Suprapubic skin (tissue), 4 donors: ENCODE measurements around the gene MMP19.

Experiments used
- CTCF ChIP-seq, 2 donors: fragments of 200-600 bp in 1 of 2; fragments of 450-650 bp in 1 of 2; sonication (generic) in 1 of 2; IDR thresholded peaks; one replicate each; pipeline ENCODE4 v1.5.1; 2016 to 2019; ENCODE audit warnings: antibody characterized with exemption in 2 of 2, mild to moderate bottlenecking in 1 of 2, moderate library complexity in 1 of 2
- EP300 ChIP-seq: sonication (generic); formaldehyde crosslinking; IDR thresholded peaks from one replicate; pipeline ENCODE4 v1.6.1; 2017; ENCODE audit warnings: antibody characterized with exemption
- POLR2A ChIP-seq, 2 donors: fragments of 450-650 bp; IDR thresholded peaks; one replicate each; pipeline ENCODE4 v1.6.1; 2017; ENCODE audit warnings: antibody characterized with exemption in 2 of 2, mild to moderate bottlenecking in 2 of 2, moderate library complexity in 2 of 2
- POLR2AphosphoS5 ChIP-seq, 3 donors: sonication (generic); formaldehyde crosslinking; IDR thresholded peaks; one replicate each; pipeline ENCODE4 v1.6.1; 2017; ENCODE audit warnings: antibody characterized with exemption in 3 of 3

- TF ChIP-seq POLR2AphosphoS5 (IDR thresholded peaks at IDR 0.05) (peak in 1 of 3 donors; percentile 27), CTCF (IDR thresholded peaks at IDR 0.05) (no peak), POLR2A (IDR thresholded peaks at IDR 0.05) (peak in 1 of 2 donors; percentile 59), EP300 (no peak)
Observed at GRCh38 chr12:55830601-55831446, 11.9 kb downstream of the MMP19 start.
